ENCODE data around the gene OR4N5. TPM values are rescaled to one million over a fixed set of nuclear protein-coding genes. Genes with fewer than 3 reads are reported as not detected.
"Not testable (repeated sequence)": the region's sequence is repeated elsewhere in the genome, so short reads cannot be mapped to it uniquely, and the experiment has no call there.

The OR4N5 gene
- not detected for polyA plus RNA-seq

GRCh38 chr14:20138520-20138919, at the start of gene OR4N5:
Gene OR4N5, plus strand, starts transcription at chr14:20138820. Its CDS starts 4,916 bp downstream, at chr14:20143736.
- H3K4me1 Mint-ChIP-seq, result no peaks in the 10 kb centered on the region
- no peaks in the 10 kb centered on the region for H3K9me3 Mint-ChIP-seq
- H3K4me3 Mint-ChIP-seq, result no peak within 1 kb of the TSS
- peaks cover 4% of the 10 kb centered on the region for H3K27me3 Mint-ChIP-seq
- no peak within 1 kb of the TSS for H3K27ac Mint-ChIP-seq
- H3K36me3 Mint-ChIP-seq, result no peaks in the 10 kb centered on the region

- Mint-ChIP-seq H3K4me3 (no peak overlapping the region), H3K36me3 (no peaks in the 10 kb centered on the region), H3K27me3 (no peaks in the 10 kb centered on the region), H3K27ac (no peak overlapping the region), H3K4me1 (peaks cover 0 to 1% (median 0%) of the 10 kb centered on the region in 3 donors), H3K9me3 (no peaks in the 10 kb centered on the region)
These were observed 46.6 kb upstream of the OR4N5 start for GRCh38 chr14:20092050-20092449.

- Mint-ChIP-seq H3K9me3 (no peaks in the 10 kb centered on the region), H3K4me1 (peaks cover 0 to 1% (median 0%) of the 10 kb centered on the region in 3 donors), H3K27me3 (no peaks in the 10 kb centered on the region), H3K27ac (no peak overlapping the region), H3K4me3 (no peak overlapping the region), H3K36me3 (no peaks in the 10 kb centered on the region)
These were observed 45.2 kb upstream of the OR4N5 start for GRCh38 chr14:20093442-20093841.

GRCh38 chr14:20098926-20099770, 39.5 kb upstream of the OR4N5 start:
- H3K27me3 Mint-ChIP-seq, H3K27ac Mint-ChIP-seq, H3K36me3 Mint-ChIP-seq, H3K4me1 Mint-ChIP-seq, H3K9me3 Mint-ChIP-seq, H3K4me3 Mint-ChIP-seq: not testable (repeated sequence)

- H3K27me3 Mint-ChIP-seq, result peaks cover 2% of the 10 kb centered on the region
- H3K4me1 Mint-ChIP-seq, result no peaks in the 10 kb centered on the region
- H3K9me3 Mint-ChIP-seq, result peaks cover 0 to 1% (median 0%) of the 10 kb centered on the region in 3 donors
- peaks cover 2% of the 10 kb centered on the region for H3K36me3 Mint-ChIP-seq
- H3K27ac Mint-ChIP-seq, result no peak within 1 kb of the TSS
- no peak within 1 kb of the TSS for H3K4me3 Mint-ChIP-seq
These were observed 28.2 kb upstream of the OR4N5 start, which contains the start of gene OR4K17 for GRCh38 chr14:20110438-20110837. Gene OR4K17, plus strand, starts transcription at chr14:20110739. Its CDS starts 6,761 bp downstream, at chr14:20117500.

GRCh38 chr14:20112321-20112720, 26.3 kb upstream of the OR4N5 start:
- peaks cover 1 to 4% (median 2%) of the 10 kb centered on the region in 3 donors for H3K9me3 Mint-ChIP-seq
- no peak overlapping the region for H3K4me3 Mint-ChIP-seq
- peaks cover 2% of the 10 kb centered on the region for H3K27me3 Mint-ChIP-seq
- no peaks in the 10 kb centered on the region for H3K36me3 Mint-ChIP-seq
- no peaks in the 10 kb centered on the region for H3K4me1 Mint-ChIP-seq
- no peak overlapping the region for H3K27ac Mint-ChIP-seq

GRCh38 chr14:20116748-20117147, 21.9 kb upstream of the OR4N5 start:
- Mint-ChIP-seq H3K4me1 (no peaks in the 10 kb centered on the region), H3K27me3 (peaks cover 2% of the 10 kb centered on the region), H3K4me3 (no peak overlapping the region), H3K36me3 (no peaks in the 10 kb centered on the region), H3K27ac (no peak overlapping the region), H3K9me3 (peaks cover 6 to 20% (median 8%) of the 10 kb centered on the region in 3 donors)

GRCh38 chr14:20118795-20119194, 19.8 kb upstream of the OR4N5 start:
- H3K4me1 Mint-ChIP-seq, result no peaks in the 10 kb centered on the region
- no peaks in the 10 kb centered on the region for H3K27me3 Mint-ChIP-seq
- no peak overlapping the region for H3K27ac Mint-ChIP-seq
- H3K36me3 Mint-ChIP-seq, result no peaks in the 10 kb centered on the region
- no peak overlapping the region for H3K4me3 Mint-ChIP-seq
- H3K9me3 Mint-ChIP-seq, result peaks cover 4 to 20% (median 8%) of the 10 kb centered on the region in 3 donors

GRCh38 chr14:20143911-20144310, 5.3 kb downstream of the OR4N5 start:
- Mint-ChIP-seq H3K4me1 (no peaks in the 10 kb centered on the region), H3K9me3 (peaks cover 0 to 2% (median 0%) of the 10 kb centered on the region in 3 donors), H3K27me3 (peaks cover 6% of the 10 kb centered on the region), H3K4me3 (no peak overlapping the region), H3K36me3 (peaks cover 2% of the 10 kb centered on the region), H3K27ac (no peak overlapping the region)

GRCh38 chr14:20144820-20145219, 6.2 kb downstream of the OR4N5 start:
- Mint-ChIP-seq H3K9me3 (peaks cover 0 to 2% (median 0%) of the 10 kb centered on the region in 3 donors), H3K36me3 (peaks cover 2% of the 10 kb centered on the region), H3K27ac (no peak overlapping the region), H3K27me3 (peaks cover 6% of the 10 kb centered on the region), H3K4me3 (no peak overlapping the region), H3K4me1 (no peaks in the 10 kb centered on the region)

- Mint-ChIP-seq H3K9me3 (peaks cover 3 to 38% (median 22%) of the 10 kb centered on the region in 3 donors), H3K27ac (no peak overlapping the region), H3K27me3 (peaks cover 5% of the 10 kb centered on the region)
These were observed 25.8 kb downstream of the OR4N5 start for GRCh38 chr14:20164462-20164861.

GRCh38 chr14:20167091-20167490, 28.5 kb downstream of the OR4N5 start:
- H3K4me1 Mint-ChIP-seq, result no peaks in the 10 kb centered on the region
- H3K4me3 Mint-ChIP-seq, result no peak overlapping the region
- no peaks in the 10 kb centered on the region for H3K36me3 Mint-ChIP-seq
- peaks cover 5% of the 10 kb centered on the region for H3K27me3 Mint-ChIP-seq
- H3K27ac Mint-ChIP-seq, result no peak overlapping the region
- H3K9me3 Mint-ChIP-seq, result peaks cover 3 to 29% (median 13%) of the 10 kb centered on the region in 3 donors

More at GRCh38 chr14:20164462-20164861, 25.8 kb downstream of the OR4N5 start:
- Mint-ChIP-seq H3K4me3 (no peak overlapping the region), H3K4me1 (no peaks in the 10 kb centered on the region), H3K36me3 (no peaks in the 10 kb centered on the region)

- peaks cover 3 to 10% (median 5%) of the 10 kb centered on the region in 3 donors for H3K9me3 Mint-ChIP-seq
- H3K4me3 Mint-ChIP-seq, H3K4me1 Mint-ChIP-seq, H3K27me3 Mint-ChIP-seq, H3K27ac Mint-ChIP-seq, H3K36me3 Mint-ChIP-seq: not testable (repeated sequence)
These were observed 31.2 kb downstream of the OR4N5 start for GRCh38 chr14:20169852-20170251.

- not testable (repeated sequence) for H3K27ac Mint-ChIP-seq, H3K36me3 Mint-ChIP-seq, H3K27me3 Mint-ChIP-seq, H3K4me1 Mint-ChIP-seq, H3K4me3 Mint-ChIP-seq, H3K9me3 Mint-ChIP-seq
These were observed 35.6 kb downstream of the OR4N5 start for GRCh38 chr14:20174205-20174604.

- peaks cover 0 to 7% (median 0%) of the 10 kb centered on the region in 3 donors for H3K4me1 Mint-ChIP-seq
- peaks cover 2% of the 10 kb centered on the region for H3K36me3 Mint-ChIP-seq
- H3K9me3 Mint-ChIP-seq, result peaks cover 0 to 3% (median 2%) of the 10 kb centered on the region in 3 donors
These were observed 37.7 kb downstream of the OR4N5 start for GRCh38 chr14:20176330-20176729.

More at GRCh38 chr14:20176330-20176729, 37.7 kb downstream of the OR4N5 start:
- Mint-ChIP-seq H3K27ac (no peak overlapping the region), H3K27me3 (peaks cover 1% of the 10 kb centered on the region), H3K4me3 (no peak overlapping the region)

Measured in IgD-negative memory B cell (primary cell).